Adrenal gland (tissue), 12 donors: ENCODE measurements around the gene RBMS1. TPM values are rescaled to one million over a fixed set of nuclear protein-coding genes. Genes with fewer than 3 reads are reported as not detected.
A peak's percentile ranks its signal among the peaks of the same experiment; 100 is the strongest.

Source experiments
- DNase-seq, 7 donors: peaks; one replicate each; pipeline ENCODE4 v3.0.0-alpha.2; 2019 to 2020
- H3K27ac ChIP-seq, 5 donors: fragments of 200-600 bp; sonication (generic) in 4 of 5; 1 replicate in 3 of 5; 2 replicates in 2 of 5; pipeline versions ENCODE4 v1.5.1 to v1.8.0; 2016 to 2020; ENCODE audit warnings: mild to moderate bottlenecking in 1 of 5
- H3K27me3 ChIP-seq: fragments of 200-600 bp; 2 replicates; pipeline ENCODE4 v1.8.0; 2021
- H3K36me3 ChIP-seq, 2 donors: fragments of 200-600 bp; replicated peaks in 1 of 2; 1 replicate in 1 of 2; 2 replicates in 1 of 2; pipeline versions ENCODE4 v1.5.1 to v1.8.0; 2018 to 2022
- H3K4me1 ChIP-seq, 2 donors: fragments of 200-600 bp; replicated peaks in 1 of 2; 1 replicate in 1 of 2; 2 replicates in 1 of 2; pipeline versions ENCODE4 v1.5.1 to v1.8.0; 2018 to 2021
- H3K4me3 ChIP-seq, 4 donors: fragments of 200-600 bp; sonication (generic) in 3 of 4; one replicate each; pipeline ENCODE4 v1.5.1; 2016 to 2018
- H3K9me3 ChIP-seq, 3 donors: fragments of 200-600 bp; sonication (generic) in 1 of 3; replicated peaks in 1 of 3; 1 replicate in 2 of 3; 2 replicates in 1 of 3; pipeline versions ENCODE4 v1.5.1 to v1.8.0; 2016 to 2021
- CTCF ChIP-seq, 6 experiments: fragments of 450-650 bp in 4 of 6; fragments of 200-600 bp in 2 of 6; sonication (generic) in 1 of 6; IDR thresholded peaks; 1 replicate in 5 of 6; 2 replicates in 1 of 6; pipeline versions ENCODE4 v1.5.1 to v1.8.0; 2016 to 2021; ENCODE audit warnings: antibody characterized with exemption in 6 of 6, mild to moderate bottlenecking in 2 of 6, moderate library complexity in 1 of 6
- POLR2A ChIP-seq, 2 donors: fragments of 450-650 bp; IDR thresholded peaks; one replicate each; pipeline ENCODE4 v1.6.1; 2017; ENCODE audit warnings: antibody characterized with exemption in 2 of 2, mild to moderate bottlenecking in 2 of 2, moderate library complexity in 1 of 2
- whole genome bisulfite sequencing, 4 donors: extraction: QIAGEN DNeasy Blood & Tissue Kit in 2 of 4; methylation state at CpG; one replicate each; pipeline versions ENCODE4 v1.1.5 to v1.1.7; 2013 to 2017; 5-methylcytosine and 5-hydroxymethylcytosine counted together
- intact Hi-C, 2 donors: fragments of 100-400 bp; cut with DNase I; formaldehyde crosslinking; loops; one replicate each; pipeline versions ENCODE4 v1.14.1 to v1.15.0; 2022 to 2023
- polyA plus RNA-seq, 3 donors: library from polyadenylated mRNA; stranded (reverse); fragments of 200-250 nt in 2 of 3; fragments of 350-450 nt in 1 of 3; fragmentation: Illumina TruSeq in 1 of 3; extraction: RNeasy Lipid Tissue Mini Kit (QIAGEN cat#74804) in 1 of 3; gene quantifications; one replicate each; pipeline ENCODE4 v1.2.3, GENCODE V29; 2013 to 2014
- total RNA-seq, 9 donors: library from RNA; depleted of rRNA in 4 of 9; stranded (reverse); fragments of >200 nt in 4 of 9; fragments of 120-200 nt in 1 of 9; fragmentation: NEBNext Ultra II Directional in 1 of 9; extraction: Animal tissue kit (Norgen Biotek cat#: 25700) in 1 of 9; gene quantifications; one replicate each; pipeline versions ENCODE4 v1.1.0 to v1.2.4, GENCODE V29; 2013 to 2023
- donor health status: healthy with polysubstance abuse.
- donor health status: Bipolar disorder and iron deficiency.
- donor health status: DM: yes; HTN: yes; CAD: no.
- donor health status: DM: no; HTN: no; CAD: no.
- donor health status: DM: no; HTN: no; CAD: no.
- donor health status: DM: yes; HTN: yes; CAD: no.

Gene RBMS1
- total and polyA plus RNA-seq, 12 donors: 24.2 to 62.1 (median 37.1) TPM

- 56 to 75% (median 64%) methylated on average over 1 of the region's 1 CpG for WGBS, 4 donors
- Histone ChIP-seq H3K4me1 (peaks cover 0 to 10% of the 10 kb centered on the region in 2 donors), H3K36me3 (no peaks in the 10 kb centered on the region), H3K4me3 (no peak overlapping the region), H3K9me3 (no peaks in the 10 kb centered on the region), H3K27ac (no peak overlapping the region), H3K27me3 (no peaks in the 10 kb centered on the region)
- intact Hi-C loops: loop anchor here in 1 of 2 donors (5.0 kb wide), 1 partner anchor 739 kb away; no protein-coding TSS in a partner anchor
- DNase-seq: no peak
- TF ChIP-seq CTCF (IDR thresholded peaks at IDR 0.05): no peak
- TF ChIP-seq POLR2A (IDR thresholded peaks at IDR 0.05): no peak
Observed at GRCh38 chr2:160252900-160253299, 240.7 kb downstream of the RBMS1 start.

DNA sequence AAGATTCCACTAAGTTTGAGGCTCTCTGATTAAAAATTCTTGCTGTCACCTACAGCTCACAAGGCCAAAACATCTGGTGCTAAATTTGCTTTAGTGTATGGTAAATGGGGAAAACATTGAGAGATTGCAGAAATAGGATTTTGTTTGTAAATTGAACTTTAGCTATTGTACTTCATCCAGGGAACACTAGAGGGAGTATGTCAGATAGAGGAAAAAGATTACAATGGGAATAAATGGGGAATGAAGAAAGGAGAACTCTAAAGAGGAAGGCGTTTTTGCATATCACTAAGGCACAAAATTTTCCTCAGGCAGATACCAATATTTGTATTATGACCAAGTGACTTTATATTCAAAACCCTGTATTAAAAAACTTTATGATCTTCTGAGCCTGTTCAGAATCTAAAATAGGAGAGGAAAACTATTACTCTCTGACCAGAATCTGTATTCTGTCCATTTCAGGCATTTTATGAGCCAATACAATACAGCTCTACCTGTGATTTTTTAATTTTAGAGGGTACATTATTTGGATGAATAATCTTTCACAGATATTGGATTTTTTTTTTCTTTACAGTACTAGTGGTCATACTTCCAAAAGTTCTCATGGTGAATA is 241.2 kb downstream of the RBMS1 start:
- Histone ChIP-seq H3K36me3 (no peaks in the 10 kb centered on the region), H3K27me3 (no peaks in the 10 kb centered on the region), H3K9me3 (no peaks in the 10 kb centered on the region), H3K4me1 (peaks cover 0 to 10% of the 10 kb centered on the region in 2 donors), H3K4me3 (no peak overlapping the region), H3K27ac (peak overlapping the region in 1 of 5 donors; percentile 41)
- intact Hi-C loops: loop anchor here in 1 of 2 donors (5.0 kb wide), 1 partner anchor 740 kb away; no protein-coding TSS in a partner anchor
- no peak for DNase-seq
- WGBS, 4 donors: 3 to 10% (median 4%) methylated on average over 1 of the region's 1 CpG
- TF ChIP-seq CTCF (IDR thresholded peaks at IDR 0.05): peak; percentile 60 to 91 (median 78)
- no peak for TF ChIP-seq POLR2A (IDR thresholded peaks at IDR 0.05)

DNA sequence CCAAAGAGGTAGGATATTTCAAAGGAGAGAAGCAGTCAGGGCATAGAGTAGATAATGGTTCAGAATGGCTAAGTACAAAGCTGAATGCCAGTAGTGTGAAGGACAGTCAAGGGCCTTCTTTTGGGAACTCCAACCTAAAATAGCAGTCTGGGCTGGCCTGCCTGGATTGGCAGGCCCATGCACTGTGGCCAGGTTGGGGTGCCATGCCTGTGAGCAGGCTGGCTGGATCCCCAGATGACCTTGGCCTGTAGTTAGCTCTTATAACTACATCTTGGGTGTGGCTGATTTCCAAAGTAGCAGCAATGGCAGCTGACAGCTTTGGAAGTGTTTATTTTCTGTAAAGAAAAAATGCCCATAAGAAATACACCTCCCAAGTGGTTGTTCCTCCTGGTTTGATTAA is 242.0 kb downstream of the RBMS1 start:
- peak overlapping the region in 1 of 5 donors; percentile 41 for H3K27ac ChIP-seq
- intact Hi-C loops: loop anchor here in 1 of 2 donors (5.0 kb wide), 1 partner anchor 741 kb away; no protein-coding TSS in a partner anchor
- DNase-seq: peak in 3 of 7 donors; percentile 31 to 56 (median 32)
- H3K4me3 ChIP-seq: no peak overlapping the region
- peaks cover 0 to 10% of the 10 kb centered on the region in 2 donors for H3K4me1 ChIP-seq
- H3K36me3 ChIP-seq: no peaks in the 10 kb centered on the region
- TF ChIP-seq CTCF (IDR thresholded peaks at IDR 0.05) (no peak), POLR2A (IDR thresholded peaks at IDR 0.05) (no peak)
- H3K27me3 ChIP-seq: no peaks in the 10 kb centered on the region
- H3K9me3 ChIP-seq: no peaks in the 10 kb centered on the region

GRCh38 chr2:160249876-160250275 is 243.7 kb downstream of the RBMS1 start:
- Histone ChIP-seq H3K4me3 (no peak overlapping the region), H3K4me1 (peaks cover 0 to 10% of the 10 kb centered on the region in 2 donors), H3K9me3 (no peaks in the 10 kb centered on the region), H3K36me3 (no peaks in the 10 kb centered on the region), H3K27ac (no peak overlapping the region), H3K27me3 (no peaks in the 10 kb centered on the region)
- TF ChIP-seq POLR2A (IDR thresholded peaks at IDR 0.05) (no peak), CTCF (IDR thresholded peaks at IDR 0.05) (no peak)
- intact Hi-C loops: loop anchor here in 1 of 2 donors (5.0 kb wide), 1 partner anchor 742 kb away; no protein-coding TSS in a partner anchor
- DNase-seq: no peak
- WGBS, 4 donors: 79 to 95% (median 88%) methylated on average over 1 of the region's 1 CpG
